K562 (cell line): ENCODE measurements around the gene ANXA4. TPM values are rescaled to one million over a fixed set of nuclear protein-coding genes. Genes with fewer than 3 reads are reported as not detected.

Experiments
- ATAC-seq: fragments of 200-7000 bp; cut with Tn5 transposase; 3 replicates; pipeline ENCODE4 v1.9.1; 2020; ENCODE audit warnings: moderate library complexity
- BruUV-seq: library from RNA; stranded (reverse); fragments of 400-500 nt; replicated peaks from 2 replicates; lab custom pipeline; 2021; lab: Mats Ljungman, UMichigan
- CTCF ChIA-PET: fragments of 300-600 bp; formaldehyde crosslinking; extraction: SDS; loops from one replicate; lab custom pipeline; 2021; ENCODE audit warnings: low intra/inter-chr PET ratio; lab: Yijun Ruan, JAX
- POLR2A ChIA-PET: fragments of 300-600, 350-650 bp; sonication (Branson Sonifier 250); formaldehyde crosslinking; extraction: SDS; loops from one replicate; lab custom pipeline; 2021; ENCODE audit warnings: antibody characterized with exemption, inconsistent platforms; lab: Yijun Ruan, JAX
- DNase-seq, 4 experiments: peaks; one replicate each; pipeline versions ENCODE4 v3.0.0 to v3.0.0-alpha.2; 2011 to 2018; ENCODE audit warnings: low spot score in 3 of 4, mixed read lengths in 3 of 4; ENCODE audit errors: extremely low read depth in 1 of 4
- FAIRE-seq: peaks from 2 replicates; lab custom pipeline; 2011; peaks lifted over from hg19 to GRCh38; lab: Jason Lieb, UNC
- H2AFZ ChIP-seq: 2 replicates; pipeline ENCODE4 v1.6.0; 2011; ENCODE audit warnings: low read depth, low read length, control low read depth, inconsistent platforms
- H3K27ac ChIP-seq: fragments of 200-600 bp; 3 replicates; pipeline ENCODE4 v1.8.0; 2011; ENCODE audit warnings: low read depth, mild to moderate bottlenecking, control low read depth, inconsistent platforms, low read length, moderate library complexity, mixed read lengths; ENCODE audit errors: extremely low read depth
- H3K27me3 ChIP-seq, 2 experiments: fragments of 300-600 bp in 1 of 2; 2 replicates in 1 of 2; 3 replicates in 1 of 2; pipeline versions ENCODE4 v1.6.0 to v1.8.0; 2011; ENCODE audit warnings: inconsistent platforms in 2 of 2, low read length in 2 of 2, mild to moderate bottlenecking in 1 of 2, mixed read lengths in 1 of 2, moderate library complexity in 1 of 2; ENCODE audit not compliant: control insufficient read depth in 2 of 2, insufficient read depth in 2 of 2
- H3K36me3 ChIP-seq: fragments of 300-600 bp; 3 replicates; pipeline ENCODE4 v1.8.0; 2011; ENCODE audit warnings: mild to moderate bottlenecking, low read length, inconsistent platforms; ENCODE audit not compliant: control insufficient read depth, insufficient read depth
- H3K4me1 ChIP-seq, 2 experiments: fragments of 200-600 bp in 1 of 2; replicated peaks in 1 of 2; 2 replicates in 1 of 2; 3 replicates in 1 of 2; pipeline versions ENCODE4 v1.5.1 to v1.8.0; 2011; ENCODE audit warnings: inconsistent platforms in 2 of 2, low read length in 2 of 2, mild to moderate bottlenecking in 1 of 2, mixed read lengths in 1 of 2, moderate library complexity in 1 of 2; ENCODE audit not compliant: control insufficient read depth in 2 of 2, insufficient read depth in 2 of 2
- H3K4me2 ChIP-seq: 2 replicates; pipeline ENCODE4 v1.6.1; 2011; ENCODE audit warnings: low read length, control low read depth, inconsistent platforms, mixed read lengths; ENCODE audit not compliant: insufficient read depth
- H3K4me3 ChIP-seq: fragments of 200-600 bp; sonication (generic), shearing (Covaris generic); 2 replicates; pipeline ENCODE4 v1.5.1; 2016; ENCODE audit warnings: control low read depth, inconsistent platforms
- H3K79me2 ChIP-seq: fragments of 200-600 bp; 3 replicates; pipeline ENCODE4 v1.8.0; 2011; ENCODE audit warnings: low read length, inconsistent platforms; ENCODE audit not compliant: control insufficient read depth, insufficient read depth
- H3K9ac ChIP-seq, 2 experiments: 2 replicates each; pipeline versions ENCODE4 v1.6.0 to v1.6.1; 2011; ENCODE audit warnings: low read depth in 2 of 2, low read length in 2 of 2, control low read depth in 1 of 2, inconsistent platforms in 1 of 2, mild to moderate bottlenecking in 1 of 2, mixed read lengths in 1 of 2; ENCODE audit not compliant: insufficient read depth in 1 of 2
- H3K9me1 ChIP-seq: one replicate; pipeline ENCODE4 v1.6.0; 2011; ENCODE audit warnings: inconsistent platforms, mild to moderate bottlenecking, low read length, moderate library complexity; ENCODE audit not compliant: control insufficient read depth, insufficient read depth
- H3K9me3 ChIP-seq: replicated peaks from 2 replicates; pipeline ENCODE4 v1.5.1; 2011; ENCODE audit warnings: low read depth, low read length, inconsistent platforms; ENCODE audit not compliant: control insufficient read depth, insufficient read depth
- H4K20me1 ChIP-seq: replicated peaks from 2 replicates; pipeline ENCODE4 v1.6.1; 2011; ENCODE audit warnings: low read length, inconsistent platforms, mixed read lengths; ENCODE audit not compliant: control insufficient read depth, insufficient read depth
- BRF2 ChIP-seq: IDR thresholded peaks from 3 replicates; pipeline ENCODE4 v1.6.1; 2011; ENCODE audit warnings: borderline replicate concordance, mild to moderate bottlenecking; ENCODE audit not compliant: insufficient read length, insufficient read depth
- CREB3 ChIP-seq: fragments of 450-650 bp; conservative IDR thresholded peaks from 2 replicates; pipeline ENCODE4 v1.6.1; 2016; ENCODE audit warnings: missing genetic modification characterization, low read depth, mild to moderate bottlenecking, missing compliant biosample characterization, moderate library complexity
- E2F4 ChIP-seq: sonication (generic); formaldehyde crosslinking; IDR thresholded peaks from 2 replicates; pipeline ENCODE4 v1.8.0; 2022; ENCODE audit warnings: mild to moderate bottlenecking, low read depth, missing genetic modification reagents
- ETV5 ChIP-seq: sonication (generic); formaldehyde crosslinking; IDR thresholded peaks from 2 replicates; pipeline ENCODE4 v1.4.0; 2020; ENCODE audit warnings: low read depth, mild to moderate bottlenecking, missing genetic modification reagents
- EZH2 ChIP-seq: IDR thresholded peaks from 2 replicates; pipeline ENCODE4 v1.6.1; 2012; ENCODE audit warnings: low read depth, mild to moderate bottlenecking, inconsistent platforms, low read length, borderline replicate concordance
- ILK ChIP-seq: fragments of 450-650 bp; IDR thresholded peaks from 2 replicates; pipeline ENCODE4 v1.6.1; 2016; ENCODE audit warnings: missing genetic modification characterization, low read depth, mild to moderate bottlenecking, missing compliant biosample characterization, moderate library complexity, borderline replicate concordance
- JUNB ChIP-seq: fragments of 450-650 bp; formaldehyde crosslinking; conservative IDR thresholded peaks from 2 replicates; pipeline ENCODE4 v1.4.0; 2020; ENCODE audit warnings: mild to moderate bottlenecking
- KAT7 ChIP-seq: sonication (generic); formaldehyde crosslinking; IDR thresholded peaks from 2 replicates; pipeline ENCODE4 v1.8.0; 2022; ENCODE audit warnings: missing genetic modification reagents, mild to moderate bottlenecking, borderline replicate concordance
- LARP7 ChIP-seq: fragments of 450-650 bp; IDR thresholded peaks from 2 replicates; pipeline ENCODE4 v1.6.1; 2016
- NR0B1 ChIP-seq: fragments of 450-650 bp; IDR thresholded peaks from one replicate; pipeline ENCODE4 v1.6.1; 2018; ENCODE audit warnings: mild to moderate bottlenecking, moderate library complexity; ENCODE audit not compliant: partially characterized antibody
- NRF1 ChIP-seq, 2 experiments: fragments of 450-650 bp; IDR thresholded peaks in 1 of 2; conservative IDR thresholded peaks in 1 of 2; 2 replicates each; pipeline ENCODE4 v1.6.1; 2014; ENCODE audit warnings: mild to moderate bottlenecking in 2 of 2
- PML ChIP-seq: IDR thresholded peaks from 2 replicates; pipeline ENCODE4 v1.6.1; 2012; ENCODE audit warnings: low read length, inconsistent platforms
- PRMT5 ChIP-seq: sonication (generic); formaldehyde crosslinking; IDR thresholded peaks from 2 replicates; pipeline ENCODE4 v1.5.0; 2020; ENCODE audit warnings: missing genetic modification reagents
- SMARCB1 ChIP-seq: IDR thresholded peaks from 2 replicates; pipeline ENCODE4 v1.6.1; 2011; ENCODE audit warnings: improper control_type of control experiment, low read depth; ENCODE audit not compliant: insufficient read length
- TSC22D4 ChIP-seq: fragments of 450-650 bp; IDR thresholded peaks from 2 replicates; pipeline ENCODE4 v1.6.1; 2016; ENCODE audit warnings: missing genetic modification characterization, missing biosample characterization, control low read depth
- ZNF134 ChIP-seq: fragments of 250-450 bp; sonication (Bioruptor Pico); conservative IDR thresholded peaks from 2 replicates; pipeline ENCODE4 v1.4.0; 2020
- ZNF830 ChIP-seq: fragments of 250-450 bp; sonication (Bioruptor Pico); IDR thresholded peaks from 2 replicates; pipeline ENCODE4 v1.5.0; 2021; ENCODE audit warnings: mild to moderate bottlenecking
- WGBS: fragments of 100-300 bp; shearing (Covaris generic); methylation state at CpG from one replicate; pipeline ENCODE4 v1.1.6; 2016; ENCODE audit warnings: low coverage, mixed read lengths; ENCODE audit not compliant: insufficient coverage; ENCODE audit errors: missing lambda C conversion rate; 5-methylcytosine and 5-hydroxymethylcytosine counted together
- in situ Hi-C: fragments of 300-500 bp; cut with MboI; formaldehyde crosslinking; loops from 4 replicates; pipeline ENCODE4 v1.15.0; 2018; ENCODE audit warnings: inconsistent platforms, mixed read lengths
- intact Hi-C: fragments of 100-400 bp; cut with micrococcal nuclease; formaldehyde crosslinking; loops from 2 replicates; pipeline ENCODE4 v1.14.2; 2022
- polyA plus RNA-seq, 8 experiments: library from polyadenylated mRNA; depleted of rRNA in 4 of 8; stranded (reverse) in 5 of 8; unstranded in 3 of 8; fragments of >200 nt; fragmentation: Nextera tagmentation in 2 of 8; fragmentation: Illumina TruSeq in 1 of 8; extraction: Ambion mirVana in 2 of 8; extraction: Trizol in 1 of 8; gene quantifications; 2 replicates each; pipeline versions ENCODE4 v1.2.1 to v1.2.3, GENCODE V29; 2011 to 2014; ENCODE audit warnings: inconsistent platforms in 1 of 8, missing spikeins in 1 of 8
- total RNA-seq, 7 experiments: library from RNA; depleted of rRNA in 6 of 7; stranded (reverse); fragments of >200 nt in 6 of 7; fragmentation: Illumina TruSeq in 2 of 7; extraction: Trizol in 2 of 7; gene quantifications; 2 replicates each; pipeline versions ENCODE4 v1.2.1 to v1.2.3, GENCODE V29; 2011 to 2021; ENCODE audit warnings: low replicate concordance in 1 of 7

ANXA4 gene
- total and polyA plus RNA-seq, 9 of the 15 experiments (the other 6 are each of a cell fraction or from before 2014, with no cell fraction given): 3.4 to 13.6 (median 11.6) TPM

GRCh38 chr2:69798909-69799526 lies 57.1 kb downstream of the ANXA4 start:
- Histone ChIP-seq H3K4me1 (peaks cover 3 to 23% of the 10 kb centered on the region in 2 experiments; a peak in 4 of 5 replicates), H3K9me1 (no peaks in the 10 kb centered on the region), H3K79me2 (no peaks in the 10 kb centered on the region), H3K27ac (peak overlapping the region; percentile 53; the same call in 1 of the 3 replicates), H3K9ac (peak overlapping the region in 1 of 2 experiments; percentile 42; a peak in 1 of 4 replicates), H3K4me3 (peak overlapping the region; percentile 30), H2AFZ (0 out of 2 replicates have a peak overlapping the region, but pooled peaks have one; percentile 46), H4K20me1 (peaks cover 14% of the 10 kb centered on the region), H3K4me2 (peak overlapping the region; percentile 86), H3K36me3 (no peaks in the 10 kb centered on the region), H3K27me3 (no peaks in the 10 kb centered on the region; a peak in 1 of 5 replicates), H3K9me3 (no peaks in the 10 kb centered on the region)
- intact Hi-C loops: loop anchor here (5.0 kb wide), 2 partner anchors 57 to 242 kb away; partner anchors contain the start of gene ANXA4
- BruUV-seq: no TSS peak
- WGBS: 4% methylated on average over 4 of the region's 4 CpGs
- DNase-seq (peak; percentile 89 to 97 (median 89)), FAIRE-seq (peak; percentile 96), ATAC-seq (peak; percentile 95)
- in situ Hi-C loops: loop anchor here (5.0 kb wide), 1 partner anchor 57 kb away; the partner anchor contains the start of gene ANXA4
- ChIA-PET POLR2A (interaction anchor here (0.7 to 2.7 kb wide), 10 partner anchors 10 to 134 kb away, joined by 3 to 16 read pairs (median 4); partner anchors contain the start of genes GMCL1 and SNRNP27), CTCF (no interaction called here)
- TF ChIP-seq BRF2: no peak
- no peak for TF ChIP-seq TSC22D4 (tag)
- TF ChIP-seq ZNF830 (CRISPR knock-in tag): no peak
- no peak for TF ChIP-seq SMARCB1
- TF ChIP-seq E2F4 (CRISPR knock-in tag): no peak
- no peak for TF ChIP-seq PRMT5 (CRISPR knock-in tag)
- TF ChIP-seq JUNB: 0 out of 2 replicates have a peak, but pooled peaks have one; percentile 6
- TF ChIP-seq NR0B1: no peak
- peak; percentile 96 for TF ChIP-seq CREB3
- TF ChIP-seq ILK: no peak; the same call in 1 of the 2 replicates
- TF ChIP-seq PML: peak; percentile 99
- TF ChIP-seq NRF1 (conservative IDR thresholded peaks at IDR 0.05 in 1 of 2, IDR thresholded peaks at IDR 0.05 in 1 of 2): no peak
- TF ChIP-seq ZNF134 (CRISPR knock-in tag): peak; percentile 67; the same call in 1 of the 2 replicates
- TF ChIP-seq ETV5 (CRISPR knock-in tag): peak; percentile 79
- peak; percentile 80; the same call in 1 of the 2 replicates for TF ChIP-seq EZH2
- TF ChIP-seq KAT7: no peak
- TF ChIP-seq LARP7: no peak
